ENCODE results near the gene BRI3.

DNA sequence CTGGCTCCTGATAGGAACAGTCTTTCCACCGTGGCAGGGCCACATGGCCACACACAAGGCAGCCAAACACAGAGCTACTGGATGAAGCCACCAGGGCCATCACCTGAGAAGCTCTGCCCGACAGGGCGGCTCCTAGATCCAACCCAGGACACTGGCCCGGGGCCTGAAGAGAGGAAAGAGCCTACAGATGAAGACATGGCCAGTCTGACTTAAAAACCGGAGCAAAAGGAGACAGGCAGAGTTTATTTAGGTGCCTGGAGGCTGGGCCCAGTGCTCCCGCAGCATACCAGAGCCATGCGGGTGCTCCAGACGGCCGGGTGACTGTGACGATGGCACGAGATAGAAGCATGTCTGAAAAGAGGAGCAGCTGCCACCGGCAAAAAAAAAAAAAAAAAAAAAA lies 33.3 kb upstream of the BRI3 start:
- TF ChIP-seq POLR2A (IDR thresholded peaks at IDR 0.05; ENCODE audit: low read length) (no peak), GATA1 (IDR thresholded peaks at IDR 0.05; ENCODE audit: low read depth, low read length) (no peak)

Data from erythroblast (primary cell).